Esophagus muscularis mucosa (tissue), 4 donors: ENCODE results near the gene VSX1. TPM values are rescaled to one million over a fixed set of nuclear protein-coding genes. Genes with fewer than 3 reads are reported as not detected.

ENCODE experiments used
- DNase-seq: peaks from one replicate; pipeline ENCODE4 v3.0.0-alpha.2; 2017; ENCODE audit errors: extremely low spot score
- H3K27ac ChIP-seq, 4 donors: fragments of 200-600 bp; sonication (generic); replicated peaks in 1 of 4; 1 replicate in 3 of 4; 2 replicates in 1 of 4; pipeline ENCODE4 v1.5.1; 2016 to 2019; ENCODE audit warnings: mild to moderate bottlenecking in 1 of 4
- H3K27me3 ChIP-seq, 4 donors: fragments of 200-600 bp; sonication (generic); one replicate each; pipeline versions ENCODE4 v1.5.1 to v1.6.0; 2016 to 2019
- H3K36me3 ChIP-seq, 4 donors: fragments of 200-600 bp; sonication (generic); one replicate each; pipeline ENCODE4 v1.5.1; 2016 to 2019
- H3K4me1 ChIP-seq, 4 donors: fragments of 200-600 bp; sonication (generic); one replicate each; pipeline ENCODE4 v1.5.1; 2016 to 2019
- H3K4me3 ChIP-seq, 4 donors: fragments of 200-600 bp; sonication (generic); 1 replicate in 2 of 4; 2 replicates in 2 of 4; pipeline ENCODE4 v1.5.1; 2016 to 2019; ENCODE audit warnings: mild to moderate bottlenecking in 4 of 4, moderate library complexity in 1 of 4
- H3K9me3 ChIP-seq, 4 donors: fragments of 200-600 bp; sonication (generic); 1 replicate in 3 of 4; 2 replicates in 1 of 4; pipeline ENCODE4 v1.5.1; 2016 to 2019
- CTCF ChIP-seq, 3 experiments: fragments of 200-600 bp in 2 of 3; fragments of 450-650 bp in 1 of 3; sonication (generic) in 2 of 3; IDR thresholded peaks; one replicate each; pipeline ENCODE4 v1.5.1; 2017 to 2019; ENCODE audit warnings: antibody characterized with exemption in 3 of 3, mild to moderate bottlenecking in 2 of 3, moderate library complexity in 1 of 3
- EP300 ChIP-seq: sonication (generic); formaldehyde crosslinking; IDR thresholded peaks from one replicate; pipeline ENCODE4 v1.6.1; 2017; ENCODE audit warnings: antibody characterized with exemption
- POLR2A ChIP-seq: fragments of 450-650 bp; IDR thresholded peaks from one replicate; pipeline ENCODE4 v1.6.1; 2017; ENCODE audit warnings: antibody characterized with exemption, moderate library complexity, mild to moderate bottlenecking, low read depth
- POLR2AphosphoS5 ChIP-seq, 2 donors: sonication (generic); formaldehyde crosslinking; IDR thresholded peaks; one replicate each; pipeline ENCODE4 v1.6.1; 2017; ENCODE audit warnings: antibody characterized with exemption in 2 of 2
- WGBS: methylation state at CpG from one replicate; pipeline ENCODE4 v1.1.5; 2018; 5-methylcytosine and 5-hydroxymethylcytosine counted together
- intact Hi-C: fragments of 100-400 bp; cut with DNase I; formaldehyde crosslinking; loops from one replicate; pipeline ENCODE4 v1.15.1; 2023
- total RNA-seq, 4 donors: library from RNA; depleted of rRNA; stranded (reverse); fragments of >200 nt; gene quantifications; one replicate each; pipeline versions ENCODE4 v1.1.0 to v1.2.1, GENCODE V29; 2016

VSX1 gene
- total RNA-seq, 4 donors from 2014 or later, result 0.83 TPM; not detected in 3

GRCh38 chr20:25077610-25078169, 4.3 kb downstream of the VSX1 start:
- WGBS, result 5% methylated on average over 10 of the region's 38 CpGs
- DNase-seq, result no peak
- peak overlapping the region; percentile 17 to 63 (median 29) for H3K27ac ChIP-seq

GRCh38 chr20:25076731-25077609, 5.0 kb downstream of the VSX1 start:
- peak overlapping the region; percentile 40 to 49 (median 44) for H3K4me3 ChIP-seq
- no peaks in the 10 kb centered on the region for H3K36me3 ChIP-seq
- H3K27ac ChIP-seq, result peak overlapping the region in 3 of 4 donors; percentile 17 to 63 (median 22)
- peaks cover 12 to 29% (median 28%) of the 10 kb centered on the region in 4 donors for H3K4me1 ChIP-seq
- H3K9me3 ChIP-seq, result no peaks in the 10 kb centered on the region
- TF ChIP-seq EP300 (no peak), POLR2A (no peak), POLR2AphosphoS5 (IDR thresholded peaks at IDR 0.05) (no peak), CTCF (IDR thresholded peaks at IDR 0.05) (peak in 2 of 3 experiments; percentile 23 to 35)
- no peak for DNase-seq
- H3K27me3 ChIP-seq, result peaks cover 5 to 38% (median 14%) of the 10 kb centered on the region in 4 donors
- 31% methylated on average over 12 of the region's 14 CpGs for WGBS
- intact Hi-C loops, result no loop called here

More at GRCh38 chr20:25077610-25078169, 4.3 kb downstream of the VSX1 start:
- TF ChIP-seq CTCF (IDR thresholded peaks at IDR 0.05) (peak in 1 of 3 experiments; percentile 14), POLR2A (no peak), POLR2AphosphoS5 (IDR thresholded peaks at IDR 0.05) (peak in 1 of 2 donors; percentile 58), EP300 (no peak)
- intact Hi-C loops, result no loop called here
- Histone ChIP-seq H3K4me1 (peaks cover 12 to 34% (median 31%) of the 10 kb centered on the region in 4 donors), H3K27me3 (peaks cover 5 to 42% (median 21%) of the 10 kb centered on the region in 4 donors), H3K4me3 (peak overlapping the region; percentile 40 to 49 (median 44)), H3K9me3 (no peaks in the 10 kb centered on the region), H3K36me3 (no peaks in the 10 kb centered on the region)

- Histone ChIP-seq H3K36me3 (no peaks in the 10 kb centered on the region), H3K4me3 (no peak overlapping the region), H3K4me1 (peaks cover 12 to 21% (median 20%) of the 10 kb centered on the region in 4 donors), H3K9me3 (no peaks in the 10 kb centered on the region), H3K27ac (no peak overlapping the region), H3K27me3 (peaks cover under 1 to 38% (median 7%) of the 10 kb centered on the region in 4 donors)
- intact Hi-C loops, result no loop called here
- 72% methylated on average over 2 of the region's 2 CpGs for WGBS
- no peak for TF ChIP-seq EP300
- TF ChIP-seq POLR2AphosphoS5 (IDR thresholded peaks at IDR 0.05), result no peak
- TF ChIP-seq CTCF (IDR thresholded peaks at IDR 0.05), result no peak
- TF ChIP-seq POLR2A, result no peak
- no peak for DNase-seq
These were observed 5.7 kb downstream of the VSX1 start for GRCh38 chr20:25076201-25076600.

- Histone ChIP-seq H3K27ac (no peak overlapping the region), H3K4me3 (no peak overlapping the region), H3K27me3 (peaks cover 0 to 25% (median 0%) of the 10 kb centered on the region in 4 donors), H3K36me3 (no peaks in the 10 kb centered on the region), H3K9me3 (no peaks in the 10 kb centered on the region), H3K4me1 (peaks cover 12 to 19% (median 18%) of the 10 kb centered on the region in 4 donors)
- DNase-seq, result no peak
- intact Hi-C loops, result no loop called here
- TF ChIP-seq POLR2AphosphoS5 (IDR thresholded peaks at IDR 0.05) (no peak), EP300 (no peak), POLR2A (no peak), CTCF (IDR thresholded peaks at IDR 0.05) (no peak)
- WGBS, result 83% methylated on average over 9 of the region's 9 CpGs
These were observed 8.4 kb downstream of the VSX1 start for GRCh38 chr20:25073544-25073943.
